ENCODE data around the gene PDE4B. TPM values are rescaled to one million over a fixed set of nuclear protein-coding genes. Genes with fewer than 3 reads are reported as not detected.

Gene PDE4B
- total RNA-seq, 4 donors from 2014 or later = 5.2 to 16.6 (median 9.6) TPM

GRCh38 chr1:66210635-66211244, 418.0 kb downstream of the PDE4B start:
- no peak overlapping the region for H3K27ac ChIP-seq
- no peak overlapping the region for H3K4me3 ChIP-seq
- no peaks in the 10 kb centered on the region for H3K4me1 ChIP-seq
- H3K27me3 ChIP-seq = no peaks in the 10 kb centered on the region
- H3K9me3 ChIP-seq = no peaks in the 10 kb centered on the region
- no peak for DNase-seq (ENCODE audit: low spot score in 2 of 2)
- H3K36me3 ChIP-seq = no peaks in the 10 kb centered on the region
- WGBS, 2 donors = 89 to 97% methylated on average over 4 of the region's 4 CpGs
- no peak for TF ChIP-seq CTCF (IDR thresholded peaks at IDR 0.05)
- TF ChIP-seq EP300 (IDR thresholded peaks at IDR 0.05) = no peak
- no peak for TF ChIP-seq POLR2A (IDR thresholded peaks at IDR 0.05)

GRCh38 chr1:66211521-66211920, 418.8 kb downstream of the PDE4B start:
- no peaks in the 10 kb centered on the region for H3K27me3 ChIP-seq
- H3K4me3 ChIP-seq = no peak overlapping the region
- no peak for TF ChIP-seq POLR2A (IDR thresholded peaks at IDR 0.05)
- TF ChIP-seq EP300 (IDR thresholded peaks at IDR 0.05) = no peak
- TF ChIP-seq CTCF (IDR thresholded peaks at IDR 0.05) = no peak
- WGBS, 2 donors = 85 to 91% methylated on average over 5 of the region's 5 CpGs
- H3K36me3 ChIP-seq = no peaks in the 10 kb centered on the region
- H3K4me1 ChIP-seq = no peaks in the 10 kb centered on the region
- H3K27ac ChIP-seq = no peak overlapping the region
- no peak for DNase-seq (ENCODE audit: low spot score in 2 of 2)
- H3K9me3 ChIP-seq = no peaks in the 10 kb centered on the region

- H3K4me1 ChIP-seq = no peaks in the 10 kb centered on the region
- H3K27me3 ChIP-seq = no peaks in the 10 kb centered on the region
- WGBS, 2 donors = 39 to 40% methylated on average over 2 of the region's 2 CpGs
- no peak for DNase-seq (ENCODE audit: low spot score in 2 of 2)
- H3K27ac ChIP-seq = no peak overlapping the region
- no peak overlapping the region for H3K4me3 ChIP-seq
- H3K36me3 ChIP-seq = no peaks in the 10 kb centered on the region
- H3K9me3 ChIP-seq = no peaks in the 10 kb centered on the region
- TF ChIP-seq EP300 (IDR thresholded peaks at IDR 0.05) (no peak), CTCF (IDR thresholded peaks at IDR 0.05) (no peak), POLR2A (IDR thresholded peaks at IDR 0.05) (no peak)
Observed at GRCh38 chr1:66213491-66213890, 420.8 kb downstream of the PDE4B start.

- no peaks in the 10 kb centered on the region for H3K36me3 ChIP-seq
- H3K9me3 ChIP-seq = no peaks in the 10 kb centered on the region
- no peak overlapping the region for H3K4me3 ChIP-seq
- no peaks in the 10 kb centered on the region for H3K27me3 ChIP-seq
- no peak for DNase-seq (ENCODE audit: low spot score in 2 of 2)
- no peaks in the 10 kb centered on the region for H3K4me1 ChIP-seq
- no peak for TF ChIP-seq EP300 (IDR thresholded peaks at IDR 0.05)
- no peak for TF ChIP-seq POLR2A (IDR thresholded peaks at IDR 0.05)
- TF ChIP-seq CTCF (IDR thresholded peaks at IDR 0.05) = no peak
- no peak overlapping the region for H3K27ac ChIP-seq
Observed at GRCh38 chr1:66214901-66215300, 422.2 kb downstream of the PDE4B start.

- 94 to 100% methylated on average over 1 of the region's 1 CpG for WGBS, 2 donors
- Histone ChIP-seq H3K9me3 (no peaks in the 10 kb centered on the region), H3K27me3 (no peaks in the 10 kb centered on the region), H3K4me3 (no peak overlapping the region), H3K4me1 (no peaks in the 10 kb centered on the region), H3K36me3 (no peaks in the 10 kb centered on the region), H3K27ac (no peak overlapping the region)
- DNase-seq (ENCODE audit: low spot score in 2 of 2) = no peak
- TF ChIP-seq EP300 (IDR thresholded peaks at IDR 0.05) = no peak
- TF ChIP-seq CTCF (IDR thresholded peaks at IDR 0.05) = no peak
- TF ChIP-seq POLR2A (IDR thresholded peaks at IDR 0.05) = no peak
Observed at GRCh38 chr1:66217021-66217420, 424.3 kb downstream of the PDE4B start.
